ENCODE measurements around the gene SLC24A3.

The SLC24A3 gene

DNA sequence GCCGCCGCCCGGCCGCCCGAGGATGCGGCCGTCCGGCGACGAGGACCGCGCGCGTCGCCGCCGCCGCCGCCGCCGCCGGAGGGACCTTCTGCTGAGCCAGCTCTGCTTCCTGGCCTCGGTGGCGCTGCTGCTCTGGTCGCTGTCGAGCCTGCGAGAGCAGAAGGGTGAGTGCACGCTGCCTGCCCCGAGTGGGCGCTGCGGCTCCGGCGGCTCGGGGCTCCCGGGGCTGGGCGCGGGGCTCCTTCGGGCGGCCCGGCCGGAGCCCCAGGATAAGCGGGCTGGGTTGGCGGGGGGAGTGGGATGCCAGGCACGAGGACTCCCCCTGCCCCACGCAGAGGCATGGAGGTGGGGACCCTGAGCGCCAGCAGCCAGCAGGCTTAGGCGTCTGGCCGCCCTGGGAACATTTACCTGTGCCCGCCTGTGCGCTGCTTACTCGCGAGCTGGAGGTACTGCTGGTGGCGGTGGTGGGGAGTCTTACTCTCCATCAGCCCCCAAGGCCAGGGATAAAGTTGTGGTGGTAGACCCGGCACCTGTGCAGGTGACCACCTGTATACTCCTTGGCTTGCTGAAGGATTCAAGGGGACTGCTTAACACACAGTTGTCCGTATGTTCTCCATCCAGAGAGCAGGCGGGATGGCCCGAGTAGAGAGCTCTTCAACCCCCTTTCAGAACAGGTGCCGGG is 520 bp downstream of the SLC24A3 start:
- no peaks in the 10 kb centered on the region for H3K9me3 ChIP-seq (ENCODE audit: control insufficient read depth, low read length)
- peaks cover 25% of the 10 kb centered on the region for H3K27me3 ChIP-seq (ENCODE audit: control insufficient read depth, insufficient read depth, low read length)
- no peaks in the 10 kb centered on the region for H3K36me3 ChIP-seq (ENCODE audit: control insufficient read depth, insufficient read depth, low read length)
- peak overlapping the region; percentile 61 for H3K9ac ChIP-seq (ENCODE audit: low read length)
- no peak overlapping the region for H3K4me3 ChIP-seq (ENCODE audit: low read length)
- peaks cover 10% of the 10 kb centered on the region for H3K4me1 ChIP-seq (ENCODE audit: control insufficient read depth, insufficient read depth, low read length)

- Histone ChIP-seq H3K9me3 (ENCODE audit: control insufficient read depth, low read length) (no peaks in the 10 kb centered on the region), H3K4me3 (ENCODE audit: low read length) (no peak overlapping the region), H3K36me3 (ENCODE audit: control insufficient read depth, insufficient read depth, low read length) (no peaks in the 10 kb centered on the region), H3K9ac (ENCODE audit: low read length) (no peak overlapping the region), H3K4me1 (ENCODE audit: control insufficient read depth, insufficient read depth, low read length) (peaks cover 10% of the 10 kb centered on the region), H3K27me3 (ENCODE audit: control insufficient read depth, insufficient read depth, low read length) (peaks cover 25% of the 10 kb centered on the region)
Measured at GRCh38 chr20:19213946-19214490, 1.6 kb downstream of the SLC24A3 start.

DNA sequence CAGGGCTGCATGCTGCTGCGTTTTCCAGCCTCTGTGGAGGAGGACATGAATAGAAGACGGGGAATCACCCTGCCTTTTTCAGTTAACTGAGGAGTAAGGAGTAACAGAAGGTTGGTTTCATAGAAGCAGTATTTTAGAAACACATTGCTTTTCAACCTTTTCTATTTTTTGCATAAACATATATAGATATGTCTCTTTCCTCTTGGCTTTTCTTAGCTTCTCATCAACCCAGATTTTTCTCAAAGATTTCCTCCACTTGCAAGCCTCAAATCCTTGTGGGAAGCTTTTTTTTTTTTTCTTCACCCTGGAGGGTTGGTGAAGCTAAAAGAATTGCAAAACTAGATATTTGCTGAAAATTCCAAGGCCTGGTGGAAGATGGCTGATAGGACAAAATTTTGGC is 6.0 kb downstream of the SLC24A3 start:
- no peaks in the 10 kb centered on the region for H3K36me3 ChIP-seq (ENCODE audit: control insufficient read depth, insufficient read depth, low read length)
- H3K27me3 ChIP-seq (ENCODE audit: control insufficient read depth, insufficient read depth, low read length): peaks cover 3% of the 10 kb centered on the region
- H3K4me3 ChIP-seq (ENCODE audit: low read length): no peak overlapping the region
- H3K4me1 ChIP-seq (ENCODE audit: control insufficient read depth, insufficient read depth, low read length): no peaks in the 10 kb centered on the region
- H3K9me3 ChIP-seq (ENCODE audit: control insufficient read depth, low read length): no peaks in the 10 kb centered on the region
- H3K9ac ChIP-seq (ENCODE audit: low read length): no peak overlapping the region

GRCh38 chr20:19222520-19223040 is 10.1 kb downstream of the SLC24A3 start:
- Histone ChIP-seq H3K4me3 (ENCODE audit: low read length) (no peak overlapping the region), H3K9me3 (ENCODE audit: control insufficient read depth, low read length) (no peaks in the 10 kb centered on the region), H3K27me3 (ENCODE audit: control insufficient read depth, insufficient read depth, low read length) (no peaks in the 10 kb centered on the region), H3K9ac (ENCODE audit: low read length) (no peak overlapping the region), H3K4me1 (ENCODE audit: control insufficient read depth, insufficient read depth, low read length) (no peaks in the 10 kb centered on the region), H3K36me3 (ENCODE audit: control insufficient read depth, insufficient read depth, low read length) (no peaks in the 10 kb centered on the region)

DNA sequence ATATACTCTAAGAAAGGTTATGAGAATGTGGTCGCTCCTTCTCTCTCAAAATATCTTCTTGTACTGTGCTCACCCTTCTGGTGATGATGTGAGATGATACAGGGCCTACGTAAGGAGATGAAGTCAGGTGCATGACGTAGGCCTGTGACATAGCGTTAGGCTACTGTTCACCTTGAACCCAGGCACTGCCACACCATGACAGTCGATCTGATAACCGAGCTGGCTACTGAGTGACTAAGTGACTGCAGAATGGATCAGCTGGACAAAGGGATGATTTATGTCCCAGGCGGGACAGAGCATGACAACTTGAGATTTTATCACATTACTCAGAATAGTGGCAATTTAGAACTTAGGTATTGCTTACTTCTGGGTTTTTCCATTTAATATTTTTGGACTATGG is 11.2 kb downstream of the SLC24A3 start:
- Histone ChIP-seq H3K4me1 (ENCODE audit: control insufficient read depth, insufficient read depth, low read length) (no peaks in the 10 kb centered on the region), H3K9ac (ENCODE audit: low read length) (no peak overlapping the region)

DNA sequence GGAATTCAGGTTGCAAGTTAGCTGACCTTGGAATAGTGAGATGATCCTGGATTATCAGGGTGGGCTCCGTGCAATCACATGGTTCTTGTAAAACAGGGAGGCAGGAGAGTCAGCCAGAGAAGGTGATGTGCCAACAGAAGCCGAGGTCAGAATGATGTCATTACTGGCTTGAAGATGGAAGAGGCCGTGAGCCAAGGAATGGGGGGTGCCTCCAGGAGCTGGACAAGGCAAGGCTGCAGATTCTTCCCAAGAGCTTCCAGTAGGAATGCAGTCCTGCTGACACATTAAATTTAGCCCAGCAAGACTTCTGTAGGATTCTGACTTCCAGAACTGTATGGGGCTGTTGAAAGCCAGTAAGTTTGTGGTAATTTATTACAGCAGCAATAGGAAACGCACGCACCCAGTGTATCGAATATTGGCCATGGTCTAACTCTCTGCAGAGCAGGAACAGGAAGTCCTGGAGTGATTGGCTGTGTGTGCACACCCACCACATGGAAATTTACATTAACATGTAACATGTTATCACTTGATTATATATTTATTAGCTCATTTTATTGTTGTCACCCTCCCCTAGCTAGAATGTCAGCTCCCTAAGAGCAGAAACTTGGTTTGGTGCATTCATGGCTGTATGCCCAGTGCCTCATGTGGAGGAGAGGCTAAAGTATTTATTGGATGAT is 19.1 kb downstream of the SLC24A3 start:
- no peak overlapping the region for H3K4me3 ChIP-seq (ENCODE audit: low read length)
- H3K9ac ChIP-seq (ENCODE audit: low read length): no peak overlapping the region
- H3K4me1 ChIP-seq (ENCODE audit: control insufficient read depth, insufficient read depth, low read length): no peaks in the 10 kb centered on the region
- no peaks in the 10 kb centered on the region for H3K9me3 ChIP-seq (ENCODE audit: control insufficient read depth, low read length)
- H3K27me3 ChIP-seq (ENCODE audit: control insufficient read depth, insufficient read depth, low read length): no peaks in the 10 kb centered on the region
- H3K36me3 ChIP-seq (ENCODE audit: control insufficient read depth, insufficient read depth, low read length): no peaks in the 10 kb centered on the region

More for the DNA sequence above, 11.2 kb downstream of the SLC24A3 start:
- Histone ChIP-seq H3K27me3 (ENCODE audit: control insufficient read depth, insufficient read depth, low read length) (no peaks in the 10 kb centered on the region), H3K4me3 (ENCODE audit: low read length) (no peak overlapping the region), H3K9me3 (ENCODE audit: control insufficient read depth, low read length) (no peaks in the 10 kb centered on the region), H3K36me3 (ENCODE audit: control insufficient read depth, insufficient read depth, low read length) (no peaks in the 10 kb centered on the region)

DNA sequence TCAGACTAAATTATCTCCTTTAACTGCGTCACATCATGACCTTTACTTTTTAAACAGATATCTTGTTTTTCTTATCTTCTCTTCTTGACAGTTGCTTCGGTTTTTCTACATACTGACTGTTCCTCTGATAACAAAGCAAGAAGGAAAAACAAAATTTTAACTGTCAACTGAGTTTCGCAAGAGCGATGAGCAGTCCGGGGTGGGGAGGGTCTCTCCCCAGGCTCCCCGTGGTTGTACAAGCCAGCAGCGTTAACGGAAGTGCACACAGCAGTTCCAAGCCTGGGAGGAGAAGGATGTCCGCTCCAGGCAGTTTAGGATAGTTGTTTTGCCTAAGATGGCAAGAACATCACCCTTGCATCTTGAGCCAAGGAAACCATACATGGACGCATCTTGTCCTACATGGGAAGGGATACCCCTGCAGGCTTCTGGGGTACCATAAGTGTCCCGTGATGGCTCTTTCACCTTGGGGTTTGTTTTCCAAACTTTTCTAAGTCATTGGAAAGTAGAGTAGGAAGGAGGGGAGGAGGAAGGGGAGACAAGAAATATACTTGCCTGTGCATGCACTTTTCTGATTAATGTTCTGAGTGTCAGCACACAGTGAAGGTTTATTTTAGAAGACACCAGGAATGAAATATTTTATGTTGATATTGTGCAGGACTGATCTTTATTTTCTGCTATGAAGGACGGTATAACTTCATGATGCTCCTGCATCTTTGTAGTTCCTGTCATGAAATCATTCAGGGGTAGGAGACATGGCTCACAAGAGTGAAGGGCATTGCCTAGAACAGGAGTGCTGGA is 20.8 kb downstream of the SLC24A3 start:
- Histone ChIP-seq H3K4me1 (ENCODE audit: control insufficient read depth, insufficient read depth, low read length) (no peaks in the 10 kb centered on the region), H3K9me3 (ENCODE audit: control insufficient read depth, low read length) (no peaks in the 10 kb centered on the region), H3K9ac (ENCODE audit: low read length) (no peak overlapping the region), H3K4me3 (ENCODE audit: low read length) (no peak overlapping the region), H3K36me3 (ENCODE audit: control insufficient read depth, insufficient read depth, low read length) (no peaks in the 10 kb centered on the region), H3K27me3 (ENCODE audit: control insufficient read depth, insufficient read depth, low read length) (no peaks in the 10 kb centered on the region)

GRCh38 chr20:19236371-19237055 is 24.1 kb downstream of the SLC24A3 start:
- Histone ChIP-seq H3K9me3 (ENCODE audit: control insufficient read depth, low read length) (no peaks in the 10 kb centered on the region), H3K9ac (ENCODE audit: low read length) (no peak overlapping the region), H3K4me3 (ENCODE audit: low read length) (no peak overlapping the region), H3K4me1 (ENCODE audit: control insufficient read depth, insufficient read depth, low read length) (no peaks in the 10 kb centered on the region), H3K27me3 (ENCODE audit: control insufficient read depth, insufficient read depth, low read length) (no peaks in the 10 kb centered on the region), H3K36me3 (ENCODE audit: control insufficient read depth, insufficient read depth, low read length) (no peaks in the 10 kb centered on the region)

GRCh38 chr20:19241440-19241839 is 29.0 kb downstream of the SLC24A3 start:
- H3K4me3 ChIP-seq (ENCODE audit: low read length): no peak overlapping the region
- no peaks in the 10 kb centered on the region for H3K27me3 ChIP-seq (ENCODE audit: control insufficient read depth, insufficient read depth, low read length)
- H3K9ac ChIP-seq (ENCODE audit: low read length): no peak overlapping the region

DNA sequence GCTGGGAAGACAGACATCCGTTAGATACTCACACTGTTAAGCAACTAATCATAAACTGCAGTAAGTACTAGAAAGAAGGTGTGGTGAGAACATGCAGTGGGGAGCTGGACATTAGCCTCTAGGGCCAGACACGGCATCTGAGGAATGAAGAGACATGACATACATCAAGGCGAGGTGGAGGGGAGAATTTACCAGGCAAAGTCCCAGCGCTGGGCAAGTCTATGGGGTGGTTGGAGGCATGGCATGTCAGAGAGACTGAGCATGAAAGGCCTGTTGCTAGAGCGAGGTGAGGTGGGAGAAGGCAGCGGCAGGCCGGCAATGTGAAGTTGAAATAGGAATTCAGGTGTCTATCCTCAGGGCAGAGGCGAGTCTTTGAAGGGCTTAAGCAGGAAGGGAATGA is 31.8 kb downstream of the SLC24A3 start:
- Histone ChIP-seq H3K27me3 (ENCODE audit: control insufficient read depth, insufficient read depth, low read length) (no peaks in the 10 kb centered on the region), H3K9me3 (ENCODE audit: control insufficient read depth, low read length) (no peaks in the 10 kb centered on the region), H3K4me3 (ENCODE audit: low read length) (no peak overlapping the region), H3K9ac (ENCODE audit: low read length) (no peak overlapping the region), H3K36me3 (ENCODE audit: control insufficient read depth, insufficient read depth, low read length) (no peaks in the 10 kb centered on the region), H3K4me1 (ENCODE audit: control insufficient read depth, insufficient read depth, low read length) (no peaks in the 10 kb centered on the region)

More at GRCh38 chr20:19241440-19241839, 29.0 kb downstream of the SLC24A3 start:
- Histone ChIP-seq H3K4me1 (ENCODE audit: control insufficient read depth, insufficient read depth, low read length) (no peaks in the 10 kb centered on the region), H3K9me3 (ENCODE audit: control insufficient read depth, low read length) (no peaks in the 10 kb centered on the region), H3K36me3 (ENCODE audit: control insufficient read depth, insufficient read depth, low read length) (no peaks in the 10 kb centered on the region)

GRCh38 chr20:19249106-19249879 is 36.9 kb downstream of the SLC24A3 start:
- H3K9ac ChIP-seq (ENCODE audit: low read length): no peak overlapping the region
- H3K36me3 ChIP-seq (ENCODE audit: control insufficient read depth, insufficient read depth, low read length): no peaks in the 10 kb centered on the region
- peaks cover 6% of the 10 kb centered on the region for H3K4me1 ChIP-seq (ENCODE audit: control insufficient read depth, insufficient read depth, low read length)
- no peaks in the 10 kb centered on the region for H3K9me3 ChIP-seq (ENCODE audit: control insufficient read depth, low read length)
- H3K4me3 ChIP-seq (ENCODE audit: low read length): no peak overlapping the region
- no peaks in the 10 kb centered on the region for H3K27me3 ChIP-seq (ENCODE audit: control insufficient read depth, insufficient read depth, low read length)
